ENCODE data around the gene ATP8A2. TPM values are rescaled to one million over a fixed set of nuclear protein-coding genes. Genes with fewer than 3 reads are reported as not detected.
A peak's percentile ranks its signal among the peaks of the same experiment; 100 is the strongest.

The ATP8A2 gene
- total and polyA plus RNA-seq, 4 donors = 0.31 to 2.7 (median 1.1) TPM

GRCh38 chr13:25453850-25454365 lies 82.1 kb downstream of the ATP8A2 start:
- Histone ChIP-seq H3K4me1 (ENCODE audit: control insufficient read depth in 5 of 5, insufficient read depth in 5 of 5, low read length in 5 of 5) (no peaks in the 10 kb centered on the region), H3K9me3 (ENCODE audit: control insufficient read depth in 4 of 4, insufficient read depth in 3 of 4, low read length in 3 of 4) (no peaks in the 10 kb centered on the region), H3K27me3 (ENCODE audit: control insufficient read depth in 3 of 3, insufficient read depth in 3 of 3, low read length in 2 of 3) (no peaks in the 10 kb centered on the region), H3K36me3 (ENCODE audit: control insufficient read depth in 4 of 4, insufficient read depth in 4 of 4, low read length in 4 of 4) (no peaks in the 10 kb centered on the region), H3K27ac (ENCODE audit: low read depth in 1 of 2, low read length in 1 of 2) (no peak overlapping the region), H3K9ac (ENCODE audit: insufficient read depth in 1 of 2, low read length in 2 of 2) (no peak overlapping the region), H3K4me3 (no peak overlapping the region)
- 86 to 92% methylated on average over 7 of the region's 7 CpGs for WGBS, 2 donors
- TF ChIP-seq, protein P1, sequence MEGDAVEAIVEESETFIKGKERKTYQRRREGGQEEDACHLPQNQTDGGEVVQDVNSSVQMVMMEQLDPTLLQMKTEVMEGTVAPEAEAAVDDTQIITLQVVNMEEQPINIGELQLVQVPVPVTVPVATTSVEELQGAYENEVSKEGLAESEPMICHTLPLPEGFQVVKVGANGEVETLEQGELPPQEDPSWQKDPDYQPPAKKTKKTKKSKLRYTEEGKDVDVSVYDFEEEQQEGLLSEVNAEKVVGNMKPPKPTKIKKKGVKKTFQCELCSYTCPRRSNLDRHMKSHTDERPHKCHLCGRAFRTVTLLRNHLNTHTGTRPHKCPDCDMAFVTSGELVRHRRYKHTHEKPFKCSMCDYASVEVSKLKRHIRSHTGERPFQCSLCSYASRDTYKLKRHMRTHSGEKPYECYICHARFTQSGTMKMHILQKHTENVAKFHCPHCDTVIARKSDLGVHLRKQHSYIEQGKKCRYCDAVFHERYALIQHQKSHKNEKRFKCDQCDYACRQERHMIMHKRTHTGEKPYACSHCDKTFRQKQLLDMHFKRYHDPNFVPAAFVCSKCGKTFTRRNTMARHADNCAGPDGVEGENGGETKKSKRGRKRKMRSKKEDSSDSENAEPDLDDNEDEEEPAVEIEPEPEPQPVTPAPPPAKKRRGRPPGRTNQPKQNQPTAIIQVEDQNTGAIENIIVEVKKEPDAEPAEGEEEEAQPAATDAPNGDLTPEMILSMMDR (IDR thresholded peaks at IDR 0.05; ENCODE audit: control extremely low read depth, extremely low read depth) = no peak
- ATAC-seq (ENCODE audit: insufficient read depth, low FRiP score) = no peak
- no peak for DNase-seq

DNA sequence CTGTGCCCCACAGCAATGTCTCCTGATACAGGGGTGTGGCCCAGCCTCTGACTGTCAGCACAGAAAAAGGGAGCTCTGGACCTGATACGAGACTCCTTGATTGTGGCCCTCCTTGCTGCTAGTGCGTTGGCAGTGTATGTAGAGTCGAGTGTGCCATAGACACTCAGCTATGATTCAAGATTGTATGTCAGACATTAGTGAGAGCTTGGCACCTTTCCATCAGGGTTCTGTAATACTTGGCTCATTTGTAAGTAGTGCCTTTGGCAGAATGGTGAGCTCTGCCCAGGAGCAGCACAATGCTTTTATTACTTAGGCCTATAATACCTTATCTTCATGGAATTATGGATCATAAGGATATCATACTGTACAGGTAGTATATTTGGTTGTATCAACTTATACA lies 83.4 kb downstream of the ATP8A2 start:
- TF ChIP-seq, protein P1 (IDR thresholded peaks at IDR 0.05; ENCODE audit: control extremely low read depth, extremely low read depth) = no peak
- WGBS, 2 donors = 69 to 78% methylated on average over 3 of the region's 3 CpGs
- no peak overlapping the region for H3K27ac ChIP-seq (ENCODE audit: low read depth in 1 of 2, low read length in 1 of 2)
- H3K9me3 ChIP-seq (ENCODE audit: control insufficient read depth in 4 of 4, insufficient read depth in 3 of 4, low read length in 3 of 4) = no peaks in the 10 kb centered on the region
- DNase-seq (peak in 2 of 3 donors; percentile 10 to 57), ATAC-seq (ENCODE audit: insufficient read depth, low FRiP score) (no peak)
- no peak overlapping the region for H3K4me3 ChIP-seq
- no peaks in the 10 kb centered on the region for H3K36me3 ChIP-seq (ENCODE audit: control insufficient read depth in 4 of 4, insufficient read depth in 4 of 4, low read length in 4 of 4)
- H3K27me3 ChIP-seq (ENCODE audit: control insufficient read depth in 3 of 3, insufficient read depth in 3 of 3, low read length in 2 of 3) = no peaks in the 10 kb centered on the region
- H3K9ac ChIP-seq (ENCODE audit: insufficient read depth in 1 of 2, low read length in 2 of 2) = no peak overlapping the region
- H3K4me1 ChIP-seq (ENCODE audit: control insufficient read depth in 5 of 5, insufficient read depth in 5 of 5, low read length in 5 of 5) = no peaks in the 10 kb centered on the region

- no peaks in the 10 kb centered on the region for H3K9me3 ChIP-seq (ENCODE audit: control insufficient read depth in 4 of 4, insufficient read depth in 3 of 4, low read length in 3 of 4)
- WGBS, 2 donors = 56 to 87% methylated on average over 4 of the region's 4 CpGs
- ATAC-seq (ENCODE audit: insufficient read depth, low FRiP score) (no peak), DNase-seq (no peak)
- H3K9ac ChIP-seq (ENCODE audit: insufficient read depth in 1 of 2, low read length in 2 of 2) = no peak overlapping the region
- no peak overlapping the region for H3K27ac ChIP-seq (ENCODE audit: low read depth in 1 of 2, low read length in 1 of 2)
- no peaks in the 10 kb centered on the region for H3K36me3 ChIP-seq (ENCODE audit: control insufficient read depth in 4 of 4, insufficient read depth in 4 of 4, low read length in 4 of 4)
- TF ChIP-seq, protein P1 (IDR thresholded peaks at IDR 0.05; ENCODE audit: control extremely low read depth, extremely low read depth) = no peak
- no peaks in the 10 kb centered on the region for H3K4me1 ChIP-seq (ENCODE audit: control insufficient read depth in 5 of 5, insufficient read depth in 5 of 5, low read length in 5 of 5)
- peaks cover 0 to 3% (median 0%) of the 10 kb centered on the region in 3 donors for H3K27me3 ChIP-seq (ENCODE audit: control insufficient read depth in 3 of 3, insufficient read depth in 3 of 3, low read length in 2 of 3)
- no peak overlapping the region for H3K4me3 ChIP-seq
Observed at GRCh38 chr13:25457566-25457965, 85.8 kb downstream of the ATP8A2 start.
